K562 (cell line): ENCODE data around the gene BAIAP2L2. TPM values are rescaled to one million over a fixed set of nuclear protein-coding genes. Genes with fewer than 3 reads are reported as not detected.
A peak's percentile ranks its signal among the peaks of the same experiment; 100 is the strongest.

Source experiments
- ATAC-seq: fragments of 200-7000 bp; cut with Tn5 transposase; 3 replicates; pipeline ENCODE4 v1.9.1; 2020; ENCODE audit warnings: moderate library complexity
- BruUV-seq: library from RNA; stranded (reverse); fragments of 400-500 nt; replicated peaks from 2 replicates; lab custom pipeline; 2021; lab: Mats Ljungman, UMichigan
- CTCF ChIA-PET: fragments of 300-600 bp; formaldehyde crosslinking; extraction: SDS; loops from one replicate; lab custom pipeline; 2021; ENCODE audit warnings: low intra/inter-chr PET ratio; lab: Yijun Ruan, JAX
- POLR2A ChIA-PET: fragments of 300-600, 350-650 bp; sonication (Branson Sonifier 250); formaldehyde crosslinking; extraction: SDS; loops from one replicate; lab custom pipeline; 2021; ENCODE audit warnings: antibody characterized with exemption, inconsistent platforms; lab: Yijun Ruan, JAX
- DNase-seq, 4 experiments: peaks; one replicate each; pipeline versions ENCODE4 v3.0.0 to v3.0.0-alpha.2; 2011 to 2018; ENCODE audit warnings: low spot score in 3 of 4, mixed read lengths in 3 of 4; ENCODE audit errors: extremely low read depth in 1 of 4
- FAIRE-seq: peaks from 2 replicates; lab custom pipeline; 2011; peaks lifted over from hg19 to GRCh38; lab: Jason Lieb, UNC
- H2AFZ ChIP-seq: 2 replicates; pipeline ENCODE4 v1.6.0; 2011; ENCODE audit warnings: low read depth, low read length, control low read depth, inconsistent platforms
- H3K27ac ChIP-seq: fragments of 200-600 bp; 3 replicates; pipeline ENCODE4 v1.8.0; 2011; ENCODE audit warnings: low read depth, mild to moderate bottlenecking, control low read depth, inconsistent platforms, low read length, moderate library complexity, mixed read lengths; ENCODE audit errors: extremely low read depth
- H3K27me3 ChIP-seq, 2 experiments: fragments of 300-600 bp in 1 of 2; 2 replicates in 1 of 2; 3 replicates in 1 of 2; pipeline versions ENCODE4 v1.6.0 to v1.8.0; 2011; ENCODE audit warnings: inconsistent platforms in 2 of 2, low read length in 2 of 2, mild to moderate bottlenecking in 1 of 2, mixed read lengths in 1 of 2, moderate library complexity in 1 of 2; ENCODE audit not compliant: control insufficient read depth in 2 of 2, insufficient read depth in 2 of 2
- H3K36me3 ChIP-seq: fragments of 300-600 bp; 3 replicates; pipeline ENCODE4 v1.8.0; 2011; ENCODE audit warnings: mild to moderate bottlenecking, low read length, inconsistent platforms; ENCODE audit not compliant: control insufficient read depth, insufficient read depth
- H3K4me1 ChIP-seq, 2 experiments: fragments of 200-600 bp in 1 of 2; replicated peaks in 1 of 2; 2 replicates in 1 of 2; 3 replicates in 1 of 2; pipeline versions ENCODE4 v1.5.1 to v1.8.0; 2011; ENCODE audit warnings: inconsistent platforms in 2 of 2, low read length in 2 of 2, mild to moderate bottlenecking in 1 of 2, mixed read lengths in 1 of 2, moderate library complexity in 1 of 2; ENCODE audit not compliant: control insufficient read depth in 2 of 2, insufficient read depth in 2 of 2
- H3K4me2 ChIP-seq: 2 replicates; pipeline ENCODE4 v1.6.1; 2011; ENCODE audit warnings: low read length, control low read depth, inconsistent platforms, mixed read lengths; ENCODE audit not compliant: insufficient read depth
- H3K4me3 ChIP-seq: fragments of 200-600 bp; sonication (generic), shearing (Covaris generic); 2 replicates; pipeline ENCODE4 v1.5.1; 2016; ENCODE audit warnings: control low read depth, inconsistent platforms
- H3K79me2 ChIP-seq: fragments of 200-600 bp; 3 replicates; pipeline ENCODE4 v1.8.0; 2011; ENCODE audit warnings: low read length, inconsistent platforms; ENCODE audit not compliant: control insufficient read depth, insufficient read depth
- H3K9ac ChIP-seq, 2 experiments: 2 replicates each; pipeline versions ENCODE4 v1.6.0 to v1.6.1; 2011; ENCODE audit warnings: low read depth in 2 of 2, low read length in 2 of 2, control low read depth in 1 of 2, inconsistent platforms in 1 of 2, mild to moderate bottlenecking in 1 of 2, mixed read lengths in 1 of 2; ENCODE audit not compliant: insufficient read depth in 1 of 2
- H3K9me1 ChIP-seq: one replicate; pipeline ENCODE4 v1.6.0; 2011; ENCODE audit warnings: inconsistent platforms, mild to moderate bottlenecking, low read length, moderate library complexity; ENCODE audit not compliant: control insufficient read depth, insufficient read depth
- H3K9me3 ChIP-seq: replicated peaks from 2 replicates; pipeline ENCODE4 v1.5.1; 2011; ENCODE audit warnings: low read depth, low read length, inconsistent platforms; ENCODE audit not compliant: control insufficient read depth, insufficient read depth
- H4K20me1 ChIP-seq: replicated peaks from 2 replicates; pipeline ENCODE4 v1.6.1; 2011; ENCODE audit warnings: low read length, inconsistent platforms, mixed read lengths; ENCODE audit not compliant: control insufficient read depth, insufficient read depth
- CEBPB ChIP-seq: fragments of 450-650 bp; IDR thresholded peaks from 2 replicates; pipeline ENCODE4 v1.6.1; 2016; ENCODE audit warnings: missing genetic modification characterization, missing compliant biosample characterization
- CEBPG ChIP-seq, 3 experiments: fragments of 200-800 bp in 1 of 3; sonication (Bioruptor generic) in 1 of 3; sonication (generic) in 1 of 3; formaldehyde crosslinking in 1 of 3; IDR thresholded peaks in 2 of 3; conservative IDR thresholded peaks in 1 of 3; 2 replicates each; pipeline versions ENCODE4 v1.6.1 to v1.8.0; 2016 to 2022; ENCODE audit warnings: missing compliant biosample characterization in 2 of 3, missing genetic modification characterization in 2 of 3, mild to moderate bottlenecking in 1 of 3, missing genetic modification reagents in 1 of 3
- NELFE ChIP-seq: IDR thresholded peaks from 2 replicates; pipeline ENCODE4 v1.6.1; 2011; ENCODE audit warnings: mild to moderate bottlenecking; ENCODE audit not compliant: insufficient read depth, insufficient read length
- PHF20 ChIP-seq: fragments of 450-650 bp; IDR thresholded peaks from 2 replicates; pipeline ENCODE4 v1.6.1; 2018; ENCODE audit not compliant: partially characterized antibody
- POLR3G ChIP-seq: IDR thresholded peaks from 2 replicates; pipeline ENCODE4 v1.6.1; 2011; ENCODE audit not compliant: insufficient read length, insufficient replicate concordance; ENCODE audit errors: extremely low read depth
- WGBS: fragments of 100-300 bp; shearing (Covaris generic); methylation state at CpG from one replicate; pipeline ENCODE4 v1.1.6; 2016; ENCODE audit warnings: low coverage, mixed read lengths; ENCODE audit not compliant: insufficient coverage; ENCODE audit errors: missing lambda C conversion rate; 5-methylcytosine and 5-hydroxymethylcytosine counted together
- in situ Hi-C: fragments of 300-500 bp; cut with MboI; formaldehyde crosslinking; loops from 4 replicates; pipeline ENCODE4 v1.15.0; 2018; ENCODE audit warnings: inconsistent platforms, mixed read lengths
- intact Hi-C: fragments of 100-400 bp; cut with micrococcal nuclease; formaldehyde crosslinking; loops from 2 replicates; pipeline ENCODE4 v1.14.2; 2022
- polyA plus RNA-seq, 8 experiments: library from polyadenylated mRNA; depleted of rRNA in 4 of 8; stranded (reverse) in 5 of 8; unstranded in 3 of 8; fragments of >200 nt; fragmentation: Nextera tagmentation in 2 of 8; fragmentation: Illumina TruSeq in 1 of 8; extraction: Ambion mirVana in 2 of 8; extraction: Trizol in 1 of 8; gene quantifications; 2 replicates each; pipeline versions ENCODE4 v1.2.1 to v1.2.3, GENCODE V29; 2011 to 2014; ENCODE audit warnings: inconsistent platforms in 1 of 8, missing spikeins in 1 of 8
- total RNA-seq, 7 experiments: library from RNA; depleted of rRNA in 6 of 7; stranded (reverse); fragments of >200 nt in 6 of 7; fragmentation: Illumina TruSeq in 2 of 7; extraction: Trizol in 2 of 7; gene quantifications; 2 replicates each; pipeline versions ENCODE4 v1.2.1 to v1.2.3, GENCODE V29; 2011 to 2021; ENCODE audit warnings: low replicate concordance in 1 of 7
- TF ChIP-seq, protein P1 (sequence below): fragments of 450-650 bp; formaldehyde crosslinking; IDR thresholded peaks from 2 replicates; pipeline ENCODE4 v1.4.0; 2022; ENCODE audit warnings: missing genetic modification characterization
- TF ChIP-seq, protein P2 (sequence below): fragments of 450-650 bp; conservative IDR thresholded peaks from 2 replicates; pipeline ENCODE4 v1.6.1; 2016; ENCODE audit warnings: missing genetic modification characterization, low read depth, mild to moderate bottlenecking, control low read depth, missing compliant biosample characterization

The BAIAP2L2 gene
- total and polyA plus RNA-seq, 9 of the 15 experiments (the other 6 are each of a cell fraction or from before 2014, with no cell fraction given): 0.04 to 0.22 (median 0.07) TPM; not detected in 4

DNA sequence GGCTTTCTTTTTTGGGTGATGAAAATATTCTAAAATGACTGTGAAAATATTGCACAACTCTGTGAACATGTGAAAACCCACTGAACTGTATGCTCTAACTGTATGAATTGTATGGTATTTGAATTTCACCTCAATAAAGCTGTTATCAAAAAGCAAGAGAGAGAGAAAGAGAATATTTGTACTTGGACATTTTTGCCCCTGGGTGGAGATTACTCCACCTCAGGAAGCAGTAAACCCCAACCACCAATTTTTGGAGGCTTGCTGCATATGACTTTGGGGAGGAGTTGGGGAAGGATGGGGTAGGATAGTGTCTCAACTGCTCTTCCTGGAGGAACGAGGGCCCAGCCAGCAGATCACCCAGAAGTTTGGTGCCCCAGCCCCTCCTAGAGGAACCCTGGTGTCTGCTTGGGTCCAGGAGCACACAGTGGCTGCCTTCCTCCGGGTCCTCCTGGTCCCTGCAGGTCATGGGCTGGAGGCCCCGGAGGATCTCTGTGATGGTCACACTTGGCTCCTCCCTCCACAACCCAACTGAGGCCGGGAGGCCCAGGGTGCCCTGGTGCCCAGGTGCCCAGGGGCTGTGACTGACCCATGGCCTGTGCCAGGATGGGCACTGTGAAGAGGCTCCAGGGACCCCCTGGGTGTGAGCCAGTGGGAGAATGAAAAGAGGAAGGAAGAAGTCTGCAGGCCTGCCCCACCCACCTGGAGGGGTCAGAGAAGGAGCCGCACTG is 68.6 kb downstream of the BAIAP2L2 start:
- Histone ChIP-seq H3K27me3 (no peaks in the 10 kb centered on the region), H3K36me3 (no peaks in the 10 kb centered on the region), H3K9me1 (no peaks in the 10 kb centered on the region), H3K9ac (no peak overlapping the region; a peak in 1 of 4 replicates), H3K79me2 (no peaks in the 10 kb centered on the region), H3K9me3 (no peaks in the 10 kb centered on the region), H3K4me3 (no peak overlapping the region), H2AFZ (no peak overlapping the region), H4K20me1 (no peaks in the 10 kb centered on the region), H3K27ac (no peak overlapping the region), H3K4me1 (peaks cover 0 to 26% of the 10 kb centered on the region in 2 experiments; a peak in 3 of 5 replicates), H3K4me2 (no peak overlapping the region)
- in situ Hi-C loops (no loop called here), intact Hi-C loops (no loop called here)
- no peak for FAIRE-seq
- POLR2A ChIA-PET: no interaction called here
- TF ChIP-seq, protein P1, sequence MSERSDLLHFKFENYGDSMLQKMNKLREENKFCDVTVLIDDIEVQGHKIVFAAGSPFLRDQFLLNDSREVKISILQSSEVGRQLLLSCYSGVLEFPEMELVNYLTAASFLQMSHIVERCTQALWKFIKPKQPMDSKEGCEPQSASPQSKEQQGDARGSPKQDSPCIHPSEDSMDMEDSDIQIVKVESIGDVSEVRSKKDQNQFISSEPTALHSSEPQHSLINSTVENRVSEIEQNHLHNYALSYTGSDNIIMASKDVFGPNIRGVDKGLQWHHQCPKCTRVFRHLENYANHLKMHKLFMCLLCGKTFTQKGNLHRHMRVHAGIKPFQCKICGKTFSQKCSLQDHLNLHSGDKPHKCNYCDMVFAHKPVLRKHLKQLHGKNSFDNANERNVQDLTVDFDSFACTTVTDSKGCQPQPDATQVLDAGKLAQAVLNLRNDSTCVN: no peak
- no peak for TF ChIP-seq CEBPG (CRISPR knock-in tag; IDR thresholded peaks at IDR 0.05)
- peak in 1 of 2 experiments; percentile 27; a peak in 1 of 4 replicates for TF ChIP-seq CEBPG (tag; conservative IDR thresholded peaks at IDR 0.05 in 1 of 2, IDR thresholded peaks at IDR 0.05 in 1 of 2)
- peak; percentile 69 for TF ChIP-seq CEBPB
- no peak for TF ChIP-seq POLR3G
- TF ChIP-seq PHF20: no peak
- TF ChIP-seq, protein P2, sequence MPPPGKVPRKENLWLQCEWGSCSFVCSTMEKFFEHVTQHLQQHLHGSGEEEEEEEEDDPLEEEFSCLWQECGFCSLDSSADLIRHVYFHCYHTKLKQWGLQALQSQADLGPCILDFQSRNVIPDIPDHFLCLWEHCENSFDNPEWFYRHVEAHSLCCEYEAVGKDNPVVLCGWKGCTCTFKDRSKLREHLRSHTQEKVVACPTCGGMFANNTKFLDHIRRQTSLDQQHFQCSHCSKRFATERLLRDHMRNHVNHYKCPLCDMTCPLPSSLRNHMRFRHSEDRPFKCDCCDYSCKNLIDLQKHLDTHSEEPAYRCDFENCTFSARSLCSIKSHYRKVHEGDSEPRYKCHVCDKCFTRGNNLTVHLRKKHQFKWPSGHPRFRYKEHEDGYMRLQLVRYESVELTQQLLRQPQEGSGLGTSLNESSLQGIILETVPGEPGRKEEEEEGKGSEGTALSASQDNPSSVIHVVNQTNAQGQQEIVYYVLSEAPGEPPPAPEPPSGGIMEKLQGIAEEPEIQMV: peak; percentile 73; the same call in 1 of the 2 replicates
- no peak for TF ChIP-seq NELFE
- DNase-seq: no peak
- ATAC-seq: peak; percentile 61; the same call in 2 of the 3 replicates
- CTCF ChIA-PET: no interaction called here
- no TSS peak for BruUV-seq
- 12% methylated on average over 3 of the region's 5 CpGs for WGBS
